Left lung (tissue), 10 donors: ENCODE data around the gene SKA1. TPM values are rescaled to one million over a fixed set of nuclear protein-coding genes. Genes with fewer than 3 reads are reported as not detected.
"Not testable (repeated sequence)": the region's sequence is repeated elsewhere in the genome, so short reads cannot be mapped to it uniquely, and the experiment has no call there.

Experiments used
- ATAC-seq: fragments of 200-7000 bp; cut with Tn5 transposase; one replicate; pipeline ENCODE4 v1.9.1; 2020; ENCODE audit warnings: moderate library complexity
- DNase-seq, 4 donors: peaks; one replicate each; pipeline ENCODE4 v3.0.0-alpha.2; 2013 to 2020
- H3K27ac ChIP-seq, 2 donors: fragments of 200-600 bp; sonication (generic) in 1 of 2; one replicate each; pipeline versions ENCODE4 v1.5.0 to v1.8.0; 2020 to 2021
- H3K27me3 ChIP-seq, 2 donors: fragments of 200-600 bp; sonication (generic) in 1 of 2; one replicate each; pipeline versions ENCODE4 v1.5.0 to v1.8.0; 2020 to 2021
- H3K36me3 ChIP-seq, 2 donors: fragments of 200-600 bp; sonication (generic) in 1 of 2; one replicate each; pipeline versions ENCODE4 v1.5.0 to v1.8.0; 2020 to 2021
- H3K4me1 ChIP-seq, 2 donors: fragments of 200-600 bp; one replicate each; pipeline ENCODE4 v1.8.0; 2021
- H3K4me3 ChIP-seq, 2 donors: fragments of 200-600 bp; sonication (generic) in 1 of 2; one replicate each; pipeline versions ENCODE4 v1.5.0 to v1.8.0; 2020 to 2021; ENCODE audit warnings: mild to moderate bottlenecking in 1 of 2
- H3K9me3 ChIP-seq, 2 donors: fragments of 200-600 bp; sonication (generic) in 1 of 2; one replicate each; pipeline versions ENCODE4 v1.5.0 to v1.8.0; 2020 to 2021
- intact Hi-C, 2 donors: fragments of 100-400 bp; cut with DNase I; formaldehyde crosslinking; loops; one replicate each; pipeline versions ENCODE4 v1.11.2 to v1.14.2; 2022
- polyA plus RNA-seq, 6 donors: library from polyadenylated mRNA; unstranded; fragments of 120-200 nt; gene quantifications; one replicate each; pipeline ENCODE4 v1.2.1, GENCODE V29; 2013; ENCODE audit not compliant: insufficient read length in 6 of 6
- total RNA-seq, 2 donors: library from RNA; stranded (reverse); fragmentation: NEBNext Ultra II Directional; extraction: Animal tissue kit (Norgen Biotek cat#: 25700); gene quantifications; one replicate each; pipeline ENCODE4 v1.2.1, GENCODE V29; 2021
- TF ChIP-seq, protein P1 (sequence below), 2 donors: fragments of 200-600 bp; sonication (generic) in 1 of 2; IDR thresholded peaks; one replicate each; pipeline versions ENCODE4 v1.5.0 to v1.8.0; 2021; ENCODE audit warnings: antibody characterized with exemption in 2 of 2
- donor health status: DM: no; HTN: yes; CAD: no.
- donor health status: DM: no; HTN: no; CAD: no.

The SKA1 gene
- total and polyA plus RNA-seq, 8 donors: 2.4 to 12.4 (median 6.1) TPM

DNA sequence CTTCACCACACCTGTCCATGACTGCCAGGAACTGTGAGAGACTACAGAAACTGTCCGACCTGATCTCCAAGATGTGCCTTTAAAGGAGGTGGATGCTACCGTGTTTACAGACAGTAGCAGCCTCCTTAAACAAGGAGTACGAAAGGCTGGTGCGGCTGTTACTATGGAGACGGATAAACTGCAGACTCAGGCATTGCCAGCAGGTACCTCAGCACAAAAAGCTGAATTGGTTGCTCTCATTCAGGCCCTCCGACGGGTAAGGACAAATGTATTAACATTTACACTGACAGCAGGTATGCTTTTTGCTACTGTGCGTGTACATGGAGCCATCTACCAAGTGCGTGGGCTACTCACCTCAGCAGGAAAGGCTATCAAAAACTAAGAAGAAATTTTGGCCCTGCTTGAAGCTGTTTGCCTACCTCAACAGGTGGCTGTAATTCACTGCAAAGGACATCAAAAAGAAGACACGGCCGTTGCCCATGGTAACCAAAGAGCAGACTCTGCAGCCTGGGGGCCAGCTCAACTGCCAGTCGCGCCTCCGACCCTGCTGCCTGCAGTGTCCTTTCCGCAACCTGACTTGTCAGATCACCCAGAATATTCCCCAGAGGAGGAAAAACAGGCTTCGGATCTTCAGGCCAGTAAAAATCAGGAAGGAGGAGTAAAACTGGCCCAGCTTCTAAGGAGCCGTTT is 30.9 kb downstream of the SKA1 start:
- intact Hi-C loops: no loop called here
- no peak for ATAC-seq
- peaks cover 14 to 86% of the 10 kb centered on the region in 2 donors for H3K27me3 ChIP-seq
- H3K4me3 ChIP-seq: no peak overlapping the region
- no peaks in the 10 kb centered on the region for H3K36me3 ChIP-seq
- H3K9me3 ChIP-seq: no peaks in the 10 kb centered on the region
- no peak overlapping the region for H3K27ac ChIP-seq
- H3K4me1 ChIP-seq: no peaks in the 10 kb centered on the region
- no peak for DNase-seq
- TF ChIP-seq, protein P1, sequence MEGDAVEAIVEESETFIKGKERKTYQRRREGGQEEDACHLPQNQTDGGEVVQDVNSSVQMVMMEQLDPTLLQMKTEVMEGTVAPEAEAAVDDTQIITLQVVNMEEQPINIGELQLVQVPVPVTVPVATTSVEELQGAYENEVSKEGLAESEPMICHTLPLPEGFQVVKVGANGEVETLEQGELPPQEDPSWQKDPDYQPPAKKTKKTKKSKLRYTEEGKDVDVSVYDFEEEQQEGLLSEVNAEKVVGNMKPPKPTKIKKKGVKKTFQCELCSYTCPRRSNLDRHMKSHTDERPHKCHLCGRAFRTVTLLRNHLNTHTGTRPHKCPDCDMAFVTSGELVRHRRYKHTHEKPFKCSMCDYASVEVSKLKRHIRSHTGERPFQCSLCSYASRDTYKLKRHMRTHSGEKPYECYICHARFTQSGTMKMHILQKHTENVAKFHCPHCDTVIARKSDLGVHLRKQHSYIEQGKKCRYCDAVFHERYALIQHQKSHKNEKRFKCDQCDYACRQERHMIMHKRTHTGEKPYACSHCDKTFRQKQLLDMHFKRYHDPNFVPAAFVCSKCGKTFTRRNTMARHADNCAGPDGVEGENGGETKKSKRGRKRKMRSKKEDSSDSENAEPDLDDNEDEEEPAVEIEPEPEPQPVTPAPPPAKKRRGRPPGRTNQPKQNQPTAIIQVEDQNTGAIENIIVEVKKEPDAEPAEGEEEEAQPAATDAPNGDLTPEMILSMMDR (IDR thresholded peaks at IDR 0.05): no peak

DNA sequence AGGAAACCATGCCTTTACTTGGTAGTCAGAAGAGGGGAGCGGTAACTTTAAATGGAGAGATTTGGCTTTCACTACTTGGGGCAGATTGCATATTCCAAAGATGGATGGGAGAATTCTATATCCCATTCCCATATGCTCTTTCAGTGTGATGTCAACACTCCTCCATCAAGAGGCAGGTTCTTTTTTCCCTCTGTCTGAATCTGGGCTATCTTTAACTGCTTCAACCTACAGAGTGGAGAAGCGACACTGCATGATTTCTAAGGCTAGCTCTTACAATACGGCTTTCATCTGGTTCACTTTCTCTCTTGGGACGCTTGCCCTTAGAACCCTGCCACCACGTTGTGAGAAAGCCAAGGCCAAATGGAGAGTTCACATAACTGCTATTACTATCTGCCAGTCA is 34.4 kb downstream of the SKA1 start:
- H3K4me1 ChIP-seq: no peaks in the 10 kb centered on the region
- H3K27me3 ChIP-seq: peaks cover 0 to 51% of the 10 kb centered on the region in 2 donors
- TF ChIP-seq, protein P1 (IDR thresholded peaks at IDR 0.05): no peak
- no peak overlapping the region for H3K4me3 ChIP-seq
- DNase-seq (no peak), ATAC-seq (no peak)
- no peaks in the 10 kb centered on the region for H3K36me3 ChIP-seq
- intact Hi-C loops: no loop called here
- H3K9me3 ChIP-seq: no peaks in the 10 kb centered on the region
- no peak overlapping the region for H3K27ac ChIP-seq

DNA sequence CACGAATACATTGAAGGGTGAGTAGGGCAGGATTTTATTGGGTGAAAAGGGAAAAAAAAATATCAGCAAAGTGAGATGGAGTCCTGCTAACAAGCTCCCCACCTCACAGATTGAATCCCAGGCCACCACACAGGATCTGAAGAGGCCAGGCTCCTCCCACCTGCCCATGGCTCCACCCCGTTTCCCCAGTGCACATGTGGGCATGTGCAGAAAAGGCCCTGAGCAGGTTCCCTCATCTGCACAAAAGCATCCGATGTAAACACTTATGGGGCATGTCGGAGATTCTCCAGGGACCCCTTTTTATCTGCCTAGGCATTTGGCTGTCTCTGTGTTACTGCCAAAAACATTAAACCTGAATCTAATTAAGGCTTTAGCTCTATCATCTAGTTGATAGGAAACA is 35.2 kb downstream of the SKA1 start:
- ATAC-seq: no peak

DNA sequence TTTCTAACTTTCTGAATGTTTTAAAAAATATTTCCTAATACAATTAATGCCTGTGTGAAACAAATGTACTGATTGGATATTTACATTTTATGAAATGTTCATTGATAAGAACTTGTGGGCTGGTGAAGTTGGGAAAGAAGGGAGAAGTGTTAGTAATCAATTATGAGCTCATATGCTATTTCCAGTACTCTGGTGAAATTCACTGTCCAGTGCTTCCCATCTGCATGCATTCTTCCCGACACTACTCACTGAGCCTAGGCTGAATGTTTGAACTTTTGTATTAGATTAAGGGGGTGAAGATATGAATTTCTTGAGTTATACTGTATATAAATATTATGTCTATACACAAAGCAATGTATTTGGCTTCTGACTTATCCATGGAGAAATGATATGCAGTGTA is 36.0 kb downstream of the SKA1 start:
- Histone ChIP-seq H3K36me3 (no peaks in the 10 kb centered on the region), H3K27me3 (peaks cover 0 to 35% of the 10 kb centered on the region in 2 donors), H3K9me3 (no peaks in the 10 kb centered on the region), H3K27ac (no peak overlapping the region), H3K4me1 (no peaks in the 10 kb centered on the region), H3K4me3 (no peak overlapping the region)
- TF ChIP-seq, protein P1 (IDR thresholded peaks at IDR 0.05): no peak
- intact Hi-C loops: no loop called here
- ATAC-seq (no peak), DNase-seq (no peak)

More for the DNA sequence above, 35.2 kb downstream of the SKA1 start:
- H3K4me1 ChIP-seq: no peaks in the 10 kb centered on the region
- DNase-seq: no peak
- no peak overlapping the region for H3K4me3 ChIP-seq
- peaks cover 0 to 44% of the 10 kb centered on the region in 2 donors for H3K27me3 ChIP-seq
- no peaks in the 10 kb centered on the region for H3K9me3 ChIP-seq
- no peak overlapping the region for H3K27ac ChIP-seq
- TF ChIP-seq, protein P1 (IDR thresholded peaks at IDR 0.05): no peak
- no peaks in the 10 kb centered on the region for H3K36me3 ChIP-seq
- intact Hi-C loops: no loop called here

- H3K4me3 ChIP-seq, ATAC-seq, H3K27me3 ChIP-seq, H3K27ac ChIP-seq, H3K4me1 ChIP-seq, H3K36me3 ChIP-seq, DNase-seq, intact Hi-C loops: not testable (repeated sequence)
- peaks cover 0 to 11% of the 10 kb centered on the region in 2 donors for H3K9me3 ChIP-seq
Measured at GRCh38 chr18:50416832-50417231, 42.0 kb downstream of the SKA1 start.

GRCh38 chr18:50417705-50418104 is 42.9 kb downstream of the SKA1 start:
- intact Hi-C loops, H3K36me3 ChIP-seq, ATAC-seq, H3K4me3 ChIP-seq, H3K27me3 ChIP-seq, H3K27ac ChIP-seq, DNase-seq, H3K4me1 ChIP-seq: not testable (repeated sequence)
- peaks cover 0 to 11% of the 10 kb centered on the region in 2 donors for H3K9me3 ChIP-seq
